Measurements from ENCODE around the gene PRIMPOL.
A peak's percentile ranks its signal among the peaks of the same experiment; 100 is the strongest.

PRIMPOL gene

GRCh38 chr4:184668096-184668495 lies 18.6 kb downstream of the PRIMPOL start:
- no peak for DNase-seq (ENCODE audit: low read depth in 2 of 2)

- no peak for DNase-seq (ENCODE audit: low read depth in 2 of 2)
Observed at GRCh38 chr4:184668511-184669114, 19.1 kb downstream of the PRIMPOL start.

- no peak for DNase-seq (ENCODE audit: low read depth in 2 of 2)
Observed at GRCh38 chr4:184669251-184669650, 19.7 kb downstream of the PRIMPOL start.

- DNase-seq (ENCODE audit: low read depth in 2 of 2), result no peak
Observed at GRCh38 chr4:184671101-184671500, 21.6 kb downstream of the PRIMPOL start.

GRCh38 chr4:184672741-184673140 lies 23.2 kb downstream of the PRIMPOL start:
- no peak for DNase-seq (ENCODE audit: low read depth in 2 of 2)

GRCh38 chr4:184674011-184674410 lies 24.5 kb downstream of the PRIMPOL start:
- DNase-seq (ENCODE audit: low read depth in 2 of 2), result no peak

GRCh38 chr4:184675018-184675417 lies 25.5 kb downstream of the PRIMPOL start:
- DNase-seq (ENCODE audit: low read depth in 2 of 2), result no peak

- DNase-seq (ENCODE audit: low read depth in 2 of 2), result no peak
Observed at GRCh38 chr4:184675821-184676492, 26.4 kb downstream of the PRIMPOL start.

- no peak for DNase-seq (ENCODE audit: low read depth in 2 of 2)
Observed at GRCh38 chr4:184680698-184681097, 31.2 kb downstream of the PRIMPOL start.

- no peak for DNase-seq (ENCODE audit: low read depth in 2 of 2)
Observed at GRCh38 chr4:184681916-184682315, 32.4 kb downstream of the PRIMPOL start.

GRCh38 chr4:184684491-184685189 lies 35.1 kb downstream of the PRIMPOL start:
- no peak for DNase-seq (ENCODE audit: low read depth in 2 of 2)

- no peak for DNase-seq (ENCODE audit: low read depth in 2 of 2)
Observed at GRCh38 chr4:184688005-184688404, 38.5 kb downstream of the PRIMPOL start.

GRCh38 chr4:184688447-184688846 lies 38.9 kb downstream of the PRIMPOL start:
- peak; percentile 46 to 59 for DNase-seq (ENCODE audit: low read depth in 2 of 2)

GRCh38 chr4:184689681-184690080 lies 40.1 kb downstream of the PRIMPOL start:
- no peak for DNase-seq (ENCODE audit: low read depth in 2 of 2)

GRCh38 chr4:184693056-184693455 lies 43.5 kb downstream of the PRIMPOL start:
- DNase-seq (ENCODE audit: low read depth in 2 of 2), result peak in 1 of 2 experiments; percentile 15

GRCh38 chr4:184694412-184694956 lies 44.9 kb downstream of the PRIMPOL start:
- DNase-seq (ENCODE audit: low read depth in 2 of 2), result no peak

GRCh38 chr4:184695178-184695896 lies 45.8 kb downstream of the PRIMPOL start:
- no peak for DNase-seq (ENCODE audit: low read depth in 2 of 2)

GRCh38 chr4:184697956-184698355 lies 48.4 kb downstream of the PRIMPOL start:
- DNase-seq (ENCODE audit: low read depth in 2 of 2), result no peak

- DNase-seq (ENCODE audit: low read depth in 2 of 2), result no peak
Observed at GRCh38 chr4:184699941-184700340, 50.4 kb downstream of the PRIMPOL start.

- DNase-seq (ENCODE audit: low read depth in 2 of 2), result no peak
Observed at GRCh38 chr4:184702114-184702513, 52.6 kb downstream of the PRIMPOL start.

GRCh38 chr4:184705692-184706091 lies 56.2 kb downstream of the PRIMPOL start:
- DNase-seq (ENCODE audit: low read depth in 2 of 2), result no peak

- DNase-seq (ENCODE audit: low read depth in 2 of 2), result no peak
Observed at GRCh38 chr4:184706453-184706852, 56.9 kb downstream of the PRIMPOL start.
